IMR-90 (cell line): ENCODE measurements around the gene RAB14. TPM values are rescaled to one million over a fixed set of nuclear protein-coding genes. Genes with fewer than 3 reads are reported as not detected.

ENCODE experiments used
- ATAC-seq: fragments of 200-7000 bp; cut with Tn5 transposase; 2 replicates; pipeline ENCODE4 v1.9.1; 2020; ENCODE audit warnings: low read depth, mild to moderate bottlenecking, moderate library complexity
- BruUV-seq: library from RNA; stranded (reverse); fragments of 400-500 nt; replicated peaks from 2 replicates; lab custom pipeline; 2021; lab: Mats Ljungman, UMichigan
- CTCF ChIA-PET: fragments of 300-600 bp; formaldehyde crosslinking; extraction: SDS; loops from one replicate; lab custom pipeline; 2021; ENCODE audit warnings: antibody characterized with exemption; lab: Yijun Ruan, JAX
- POLR2A ChIA-PET: fragments of 300-600 bp; sonication (Branson Sonifier 250); formaldehyde crosslinking; loops from one replicate; lab custom pipeline; 2022; ENCODE audit warnings: antibody characterized with exemption; ENCODE audit not compliant: unreplicated experiment; lab: Charles Lee
- DNase-seq: peaks from one replicate; pipeline ENCODE4 v3.0.0; 2013
- H2AFZ ChIP-seq: replicated peaks from 2 replicates; pipeline ENCODE3; 2013; ENCODE audit warnings: low read length, mild to moderate bottlenecking; ENCODE audit not compliant: poor library complexity
- H2AK5ac ChIP-seq: 2 replicates; pipeline ENCODE4 v1.6.1; 2013; ENCODE audit warnings: low read depth, low read length, inconsistent platforms
- H2AK9ac ChIP-seq: replicated peaks from 2 replicates; pipeline ENCODE3; 2013; ENCODE audit warnings: mild to moderate bottlenecking, low read depth, low read length, moderate library complexity; ENCODE audit not compliant: poor library complexity
- H2BK120ac ChIP-seq: 2 replicates; pipeline ENCODE4 v1.6.1; 2013; ENCODE audit warnings: low read depth, low read length, inconsistent platforms
- H2BK15ac ChIP-seq: 3 replicates; pipeline ENCODE4 v1.6.1; 2013; ENCODE audit warnings: low read depth, low read length, inconsistent platforms
- H2BK20ac ChIP-seq: 2 replicates; pipeline ENCODE4 v1.6.1; 2013; ENCODE audit warnings: low read depth, mild to moderate bottlenecking, inconsistent platforms, low read length, moderate library complexity
- H2BK5ac ChIP-seq: 2 replicates; pipeline ENCODE4 v1.6.1; 2013; ENCODE audit warnings: mild to moderate bottlenecking, low read depth, low read length, inconsistent platforms; ENCODE audit not compliant: poor library complexity, severe bottlenecking
- H3K14ac ChIP-seq: replicated peaks from 2 replicates; pipeline ENCODE4 v1.6.1; 2013; ENCODE audit warnings: low read depth, low read length, inconsistent platforms
- H3K18ac ChIP-seq: 2 replicates; pipeline ENCODE4 v1.6.1; 2013; ENCODE audit warnings: low read depth, low read length, control low read depth
- H3K23ac ChIP-seq: 2 replicates; pipeline ENCODE4 v1.6.1; 2013; ENCODE audit warnings: low read depth, low read length, inconsistent platforms
- H3K27ac ChIP-seq: 2 replicates; pipeline ENCODE4 v1.5.1; 2013; ENCODE audit warnings: mild to moderate bottlenecking, control low read depth, low read length; ENCODE audit not compliant: insufficient read depth
- H3K27me3 ChIP-seq: 2 replicates; pipeline ENCODE4 v1.6.1; 2013; ENCODE audit warnings: low read length; ENCODE audit not compliant: control insufficient read depth, insufficient read depth
- H3K36me3 ChIP-seq: 2 replicates; pipeline ENCODE4 v1.6.1; 2013; ENCODE audit warnings: low read length, mixed read lengths; ENCODE audit not compliant: control insufficient read depth, insufficient read depth
- H3K4ac ChIP-seq: 2 replicates; pipeline ENCODE4 v1.6.1; 2013; ENCODE audit warnings: low read depth, low read length, inconsistent platforms
- H3K4me1 ChIP-seq: 2 replicates; pipeline ENCODE4 v1.6.1; 2013; ENCODE audit warnings: low read length, mixed read lengths; ENCODE audit not compliant: control insufficient read depth, insufficient read depth
- H3K4me2 ChIP-seq: 2 replicates; pipeline ENCODE4 v1.6.1; 2013; ENCODE audit warnings: low read depth, mild to moderate bottlenecking, control low read depth, low read length, moderate library complexity
- H3K4me3 ChIP-seq: 2 replicates; pipeline ENCODE4 v1.5.1; 2013; ENCODE audit warnings: low read depth, mild to moderate bottlenecking, control low read depth, low read length, moderate library complexity; ENCODE audit not compliant: insufficient read depth
- H3K56ac ChIP-seq: 2 replicates; pipeline ENCODE4 v1.6.1; 2013; ENCODE audit warnings: low read length, inconsistent platforms; ENCODE audit not compliant: insufficient read depth; ENCODE audit errors: extremely low read depth
- H3K79me1 ChIP-seq, 2 experiments: 2 replicates each; pipeline ENCODE4 v1.6.1; 2013; ENCODE audit warnings: low read length in 2 of 2, inconsistent platforms in 1 of 2, low read depth in 1 of 2
- H3K9ac ChIP-seq: 2 replicates; pipeline ENCODE4 v1.6.1; 2013; ENCODE audit warnings: low read depth, low read length, control low read depth
- H3K9me1 ChIP-seq: 2 replicates; pipeline ENCODE4 v1.6.1; 2013; ENCODE audit warnings: low read length, inconsistent platforms; ENCODE audit not compliant: insufficient read depth
- H3K9me3 ChIP-seq: 2 replicates; pipeline ENCODE4 v1.6.1; 2013; ENCODE audit warnings: low read length; ENCODE audit not compliant: control insufficient read depth, insufficient read depth
- H4K20me1 ChIP-seq: 2 replicates; pipeline ENCODE4 v1.6.1; 2013; ENCODE audit warnings: low read length, inconsistent platforms; ENCODE audit not compliant: insufficient read depth
- H4K5ac ChIP-seq: 2 replicates; pipeline ENCODE4 v1.6.1; 2013; ENCODE audit warnings: mild to moderate bottlenecking, low read depth, low read length, control low read depth
- H4K8ac ChIP-seq, 2 experiments: 2 replicates each; pipeline ENCODE4 v1.6.1; 2013; ENCODE audit warnings: low read depth in 2 of 2, low read length in 2 of 2, control low read depth in 1 of 2, inconsistent platforms in 1 of 2
- H4K91ac ChIP-seq: 2 replicates; pipeline ENCODE4 v1.6.1; 2013; ENCODE audit warnings: low read depth, low read length, inconsistent platforms; ENCODE audit not compliant: insufficient read depth
- CEBPB ChIP-seq: IDR thresholded peaks from 2 replicates; pipeline ENCODE4 v1.6.1; 2012; ENCODE audit warnings: low read depth, low read length, improper control_type of control experiment
- MAZ ChIP-seq: IDR thresholded peaks from 2 replicates; pipeline ENCODE4 v1.6.1; 2012; ENCODE audit warnings: low read depth, mild to moderate bottlenecking, low read length, improper control_type of control experiment, moderate library complexity, borderline replicate concordance
- MXI1 ChIP-seq: IDR thresholded peaks from 2 replicates; pipeline ENCODE4 v1.6.1; 2012; ENCODE audit warnings: low read depth, mild to moderate bottlenecking, low read length, moderate library complexity, borderline replicate concordance
- WGBS, 2 experiments: methylation state at CpG; one replicate each; pipeline versions ENCODE4 v1.1.5 to v1.1.7; 2013; ENCODE audit warnings: missing lambda C conversion rate in 2 of 2; ENCODE audit not compliant: insufficient read length in 1 of 2; ENCODE audit errors: extremely low coverage in 2 of 2; 5-methylcytosine and 5-hydroxymethylcytosine counted together
- dilution Hi-C: fragments of 300-500 bp; cut with HindIII; formaldehyde crosslinking; loops from one replicate; pipeline ENCODE4 v1.14.3; 2018; ENCODE audit warnings: low sequenced_read_pairs; ENCODE audit not compliant: unreplicated experiment
- in situ Hi-C: fragments of 300-500 bp; cut with MboI; formaldehyde crosslinking; loops from 3 replicates; pipeline ENCODE4 v1.14.3; 2019; ENCODE audit warnings: low sequenced_read_pairs, inconsistent platforms, mixed read lengths
- intact Hi-C: fragments of 100-400 bp; cut with micrococcal nuclease; formaldehyde crosslinking; loops from 2 replicates; pipeline ENCODE4 v1.10.0; 2022
- polyA plus RNA-seq, 3 experiments: library from polyadenylated mRNA; depleted of rRNA; stranded (reverse); fragments of >200 nt; gene quantifications; 2 replicates each; pipeline ENCODE4 v1.2.3, GENCODE V29; 2012; ENCODE audit warnings: low replicate concordance in 1 of 3
- total RNA-seq: library from RNA; depleted of rRNA; stranded (reverse); fragments of >200 nt; gene quantifications from 2 replicates; pipeline ENCODE4 v1.2.3, GENCODE V29; 2012
- TF ChIP-seq, protein P1 (sequence below): fragments of 150-350 bp; IDR thresholded peaks from 2 replicates; pipeline ENCODE4 v1.6.1; 2016; ENCODE audit warnings: low read depth, mild to moderate bottlenecking, low read length, moderate library complexity, borderline replicate concordance

RAB14 gene
- total and polyA plus RNA-seq, 2 of the 4 experiments (the other 2 are of a cell fraction) = 20.1 to 29.3 TPM

DNA sequence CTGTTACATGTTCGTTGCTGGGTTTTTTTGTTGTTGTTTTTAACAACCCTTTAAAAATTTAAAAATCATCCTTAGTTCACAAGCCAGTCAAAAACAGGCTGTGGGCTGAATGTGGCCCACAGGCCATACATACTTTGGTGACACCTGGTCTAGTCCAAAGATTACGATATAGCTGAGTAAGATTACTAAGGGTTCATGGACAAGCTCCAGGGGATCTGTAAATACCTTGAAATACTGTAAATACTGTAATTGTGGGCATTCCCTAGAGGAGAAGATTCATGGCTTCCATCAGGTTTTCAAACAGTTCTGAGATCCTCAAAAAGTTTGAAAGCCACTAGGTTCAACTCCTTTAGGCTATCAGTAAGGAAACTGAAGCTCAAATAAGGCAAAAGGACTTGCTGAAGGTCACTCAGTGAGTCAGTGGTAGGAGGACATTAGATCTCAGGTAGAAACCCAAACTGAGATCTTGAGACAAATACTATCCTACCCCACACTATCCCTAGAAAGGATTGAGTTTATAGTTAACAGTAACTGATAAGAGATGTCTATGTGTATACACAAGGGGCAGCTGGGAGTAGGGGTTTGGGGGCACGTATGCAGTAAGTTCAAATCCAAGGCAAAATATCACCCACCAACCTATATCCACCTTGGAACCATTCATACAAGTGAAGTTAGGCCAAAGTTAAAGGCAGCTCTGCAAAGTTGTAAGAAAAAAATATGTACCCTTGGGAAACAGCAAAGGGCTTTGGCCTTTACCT lies 17.8 kb downstream of the RAB14 start:
- H3K14ac ChIP-seq = no peak overlapping the region
- peak overlapping the region; percentile 40 for H2BK5ac ChIP-seq
- H2BK120ac ChIP-seq = no peak overlapping the region
- H3K27me3 ChIP-seq = no peaks in the 10 kb centered on the region
- H4K20me1 ChIP-seq = peaks cover 56% of the 10 kb centered on the region
- no peak overlapping the region for H2AK9ac ChIP-seq
- BruUV-seq = no TSS peak
- no peak overlapping the region for H4K5ac ChIP-seq
- POLR2A ChIA-PET = no interaction called here
- H4K91ac ChIP-seq = no peak overlapping the region
- peaks cover 28 to 77% of the 10 kb centered on the region in 2 experiments for H3K79me1 ChIP-seq
- no peak overlapping the region for H2BK15ac ChIP-seq
- no peak overlapping the region for H3K4me3 ChIP-seq
- no peak overlapping the region for H2AK5ac ChIP-seq
- H3K56ac ChIP-seq = no peak overlapping the region
- dilution Hi-C loops = no loop called here
- peaks cover 17% of the 10 kb centered on the region for H3K36me3 ChIP-seq
- H3K18ac ChIP-seq = no peak overlapping the region
- no peak overlapping the region for H3K4me2 ChIP-seq
- in situ Hi-C loops = no loop called here
- no peak overlapping the region for H2BK20ac ChIP-seq
- peaks cover 6% of the 10 kb centered on the region for H3K9me1 ChIP-seq
- no peak overlapping the region for H3K27ac ChIP-seq
- H3K23ac ChIP-seq = 0 out of 2 replicates have a peak overlapping the region, but pooled peaks have one; percentile 58
- H4K8ac ChIP-seq = no peak overlapping the region
- ATAC-seq = no peak
- peaks cover 14% of the 10 kb centered on the region for H3K4me1 ChIP-seq
- no peak overlapping the region for H3K4ac ChIP-seq
- DNase-seq = no peak
- CTCF ChIA-PET = interaction anchor here (1.1 kb wide), 1 partner anchor 15 kb away, joined by 3 read pairs; no protein-coding TSS in a partner anchor
- no CpG with 5 or more reads among the region's 3 CpGs for WGBS, 2 experiments
- TF ChIP-seq, protein P1, sequence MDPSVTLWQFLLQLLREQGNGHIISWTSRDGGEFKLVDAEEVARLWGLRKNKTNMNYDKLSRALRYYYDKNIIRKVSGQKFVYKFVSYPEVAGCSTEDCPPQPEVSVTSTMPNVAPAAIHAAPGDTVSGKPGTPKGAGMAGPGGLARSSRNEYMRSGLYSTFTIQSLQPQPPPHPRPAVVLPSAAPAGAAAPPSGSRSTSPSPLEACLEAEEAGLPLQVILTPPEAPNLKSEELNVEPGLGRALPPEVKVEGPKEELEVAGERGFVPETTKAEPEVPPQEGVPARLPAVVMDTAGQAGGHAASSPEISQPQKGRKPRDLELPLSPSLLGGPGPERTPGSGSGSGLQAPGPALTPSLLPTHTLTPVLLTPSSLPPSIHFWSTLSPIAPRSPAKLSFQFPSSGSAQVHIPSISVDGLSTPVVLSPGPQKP = no peak
- TF ChIP-seq CEBPB (no peak), MAZ (no peak), MXI1 (no peak)
- H3K9me3 ChIP-seq = no peaks in the 10 kb centered on the region
- no peak overlapping the region for H2AFZ ChIP-seq
- no peak overlapping the region for H3K9ac ChIP-seq
- intact Hi-C loops = loop anchor here (2.0 kb wide), 1 partner anchor 15 kb away; no protein-coding TSS in a partner anchor
